Measurements from ENCODE around the gene DCUN1D4. TPM values are rescaled to one million over a fixed set of nuclear protein-coding genes. Genes with fewer than 3 reads are reported as not detected.

DCUN1D4 gene
- 10 to 100 TPM; 22.6 to 62.4 (median 37.0) TPM for total RNA-seq
- long read RNA-seq, full-length matches to known transcripts, result 3 of 4 reads
- long read RNA-seq, partial matches to known transcripts, result 1 of 4 reads
- long read RNA-seq, other reads (novel, unspliced or antisense), result 0 of 4 reads

DNA sequence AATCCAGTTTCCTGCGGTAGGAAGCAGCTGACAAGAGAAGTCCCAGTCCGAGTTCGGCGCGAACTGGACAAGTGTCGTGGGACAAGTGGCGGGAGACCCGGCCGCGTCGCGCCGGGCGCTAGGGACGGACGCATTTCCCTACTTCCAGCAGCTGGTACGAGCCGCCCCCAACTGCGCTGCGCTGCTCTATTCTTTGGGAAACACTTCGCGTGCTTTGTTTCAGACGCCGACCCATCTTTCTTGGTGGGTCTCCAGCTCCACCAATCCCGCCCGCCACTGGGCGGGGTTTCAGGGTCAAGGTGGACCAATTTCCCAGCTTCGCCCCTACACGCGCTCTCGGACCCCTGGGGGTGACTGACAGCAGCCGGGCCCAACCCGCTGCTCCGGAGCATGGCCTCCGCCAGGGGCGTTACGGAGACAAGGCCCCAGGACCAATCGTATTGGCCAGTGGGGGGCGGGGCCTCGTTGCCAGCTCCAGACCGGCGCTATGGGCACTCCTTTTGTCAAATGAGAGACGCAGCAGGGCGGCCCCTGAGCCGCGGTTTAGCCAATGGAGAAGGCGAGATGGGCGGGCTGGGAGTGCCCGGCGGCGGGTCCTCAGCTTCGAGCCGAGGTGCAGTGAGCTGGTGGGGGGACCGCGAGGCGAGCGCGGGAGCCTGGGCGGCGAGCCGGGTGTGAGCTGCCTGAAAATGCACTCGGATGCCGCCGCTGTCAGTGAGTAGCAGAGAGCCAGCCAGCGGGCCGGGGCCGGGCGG lies at the start of gene DCUN1D4:
Gene DCUN1D4, plus strand, starts transcription at position 600 of the 755 bp plus-strand sequence. Its CDS starts 90 bp downstream, at position 690.
- H3K36me3 ChIP-seq, result no peaks in the 10 kb centered on the region
- peak; percentile 92 for TF ChIP-seq POLR2A (IDR thresholded peaks at IDR 0.05)
- TF ChIP-seq, protein P1, sequence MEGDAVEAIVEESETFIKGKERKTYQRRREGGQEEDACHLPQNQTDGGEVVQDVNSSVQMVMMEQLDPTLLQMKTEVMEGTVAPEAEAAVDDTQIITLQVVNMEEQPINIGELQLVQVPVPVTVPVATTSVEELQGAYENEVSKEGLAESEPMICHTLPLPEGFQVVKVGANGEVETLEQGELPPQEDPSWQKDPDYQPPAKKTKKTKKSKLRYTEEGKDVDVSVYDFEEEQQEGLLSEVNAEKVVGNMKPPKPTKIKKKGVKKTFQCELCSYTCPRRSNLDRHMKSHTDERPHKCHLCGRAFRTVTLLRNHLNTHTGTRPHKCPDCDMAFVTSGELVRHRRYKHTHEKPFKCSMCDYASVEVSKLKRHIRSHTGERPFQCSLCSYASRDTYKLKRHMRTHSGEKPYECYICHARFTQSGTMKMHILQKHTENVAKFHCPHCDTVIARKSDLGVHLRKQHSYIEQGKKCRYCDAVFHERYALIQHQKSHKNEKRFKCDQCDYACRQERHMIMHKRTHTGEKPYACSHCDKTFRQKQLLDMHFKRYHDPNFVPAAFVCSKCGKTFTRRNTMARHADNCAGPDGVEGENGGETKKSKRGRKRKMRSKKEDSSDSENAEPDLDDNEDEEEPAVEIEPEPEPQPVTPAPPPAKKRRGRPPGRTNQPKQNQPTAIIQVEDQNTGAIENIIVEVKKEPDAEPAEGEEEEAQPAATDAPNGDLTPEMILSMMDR (IDR thresholded peaks at IDR 0.05), result peak; percentile 29 to 63 (median 53)
- H3K4me1 ChIP-seq, result peaks cover 0 to 20% (median 0%) of the 10 kb centered on the region in 4 donors
- ATAC-seq (peak; percentile 86 to 95 (median 89)), DNase-seq (peak; percentile 100)
- intact Hi-C loops (cut with DNase I), result no loop called here
- H3K27ac ChIP-seq, result peak within 1 kb of the TSS; percentile 73 to 92 (median 90)
- no peaks in the 10 kb centered on the region for H3K9me3 ChIP-seq
- no peaks in the 10 kb centered on the region for H3K27me3 ChIP-seq
- WGBS (ENCODE audit: insufficient coverage, low coverage, low lambda C conversion rate, missing lambda C conversion rate), result under 1% methylated on average over 23 of the region's 68 CpGs
- peak within 1 kb of the TSS; percentile 89 to 92 (median 90) for H3K4me3 ChIP-seq

DNA sequence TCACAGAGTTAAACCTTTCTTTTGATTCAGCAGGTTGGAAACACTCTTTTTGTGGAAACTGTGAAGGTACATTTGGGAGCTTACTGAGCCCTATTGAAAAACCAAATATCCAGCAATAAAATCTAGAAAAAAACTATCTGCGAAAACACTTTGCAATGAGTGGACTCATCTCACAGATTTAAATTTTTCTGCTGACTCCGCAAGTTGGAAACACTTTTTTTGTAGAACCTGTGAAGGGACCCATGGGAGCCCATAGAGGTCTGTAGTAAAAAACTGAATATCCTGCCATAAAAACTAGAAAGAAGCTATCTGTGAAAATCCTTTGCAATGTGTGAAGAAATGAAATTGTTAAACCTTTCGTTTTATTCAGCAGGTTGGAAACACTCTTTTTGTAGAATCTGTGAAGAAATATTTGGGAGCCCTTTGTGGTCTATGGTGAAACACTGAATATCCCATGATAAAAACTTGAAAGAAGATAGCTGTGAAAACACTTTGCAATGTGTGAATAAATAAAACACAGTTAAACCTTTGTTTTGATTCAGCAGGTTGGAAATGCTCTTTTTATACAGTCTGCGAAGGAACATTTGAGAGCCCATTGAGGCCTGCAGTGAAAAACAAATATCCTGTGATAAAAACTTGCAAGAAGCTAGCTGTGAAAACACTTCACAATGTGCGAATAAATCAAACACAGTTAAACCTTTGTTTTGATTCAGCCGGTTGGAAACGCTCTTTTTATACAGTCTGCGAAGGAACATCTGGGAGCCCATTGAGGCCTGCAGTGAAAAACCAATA lies 22.3 kb upstream of the DCUN1D4 start:
- Histone ChIP-seq H3K4me1 (no peaks in the 10 kb centered on the region), H3K4me3 (no peak overlapping the region), H3K27ac (no peak overlapping the region), H3K9me3 (peaks cover 0 to 11% (median 0%) of the 10 kb centered on the region in 4 donors), H3K36me3 (no peaks in the 10 kb centered on the region), H3K27me3 (no peaks in the 10 kb centered on the region)
- intact Hi-C loops (cut with DNase I), result no loop called here
- no peak for DNase-seq
- ATAC-seq, result no peak
- TF ChIP-seq, protein P1 (IDR thresholded peaks at IDR 0.05), result no peak
- TF ChIP-seq POLR2A (IDR thresholded peaks at IDR 0.05), result no peak
- 72% methylated on average over 8 of the region's 8 CpGs for WGBS (ENCODE audit: insufficient coverage, low coverage, low lambda C conversion rate, missing lambda C conversion rate)

DNA sequence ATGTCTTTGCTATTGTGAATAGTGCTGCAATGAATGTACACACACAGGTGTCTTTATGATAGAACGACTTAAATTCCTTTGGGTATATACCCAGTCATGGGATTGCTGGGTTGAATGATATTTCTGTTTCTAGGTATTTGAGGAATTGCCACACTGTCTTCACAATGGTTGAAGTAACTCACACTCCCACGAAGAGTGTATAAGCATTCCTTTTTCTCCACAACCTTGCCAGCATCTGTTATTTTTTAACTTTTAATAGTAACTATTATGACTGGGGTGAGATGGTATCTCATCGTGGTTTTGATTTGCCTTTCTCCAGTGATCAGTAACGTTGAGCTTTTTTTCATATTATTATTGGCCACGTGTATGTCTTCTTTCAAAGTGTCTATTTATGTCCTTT lies 17.6 kb upstream of the DCUN1D4 start:
- H3K4me3 ChIP-seq, result no peak overlapping the region
- intact Hi-C loops (cut with DNase I), result no loop called here
- ATAC-seq (no peak), DNase-seq (no peak)
- peaks cover 0 to 11% (median 0%) of the 10 kb centered on the region in 4 donors for H3K9me3 ChIP-seq
- no peaks in the 10 kb centered on the region for H3K36me3 ChIP-seq
- WGBS (ENCODE audit: insufficient coverage, low coverage, low lambda C conversion rate, missing lambda C conversion rate), result 43% methylated on average over 5 of the region's 5 CpGs
- no peaks in the 10 kb centered on the region for H3K4me1 ChIP-seq
- H3K27me3 ChIP-seq, result no peaks in the 10 kb centered on the region
- H3K27ac ChIP-seq, result no peak overlapping the region
- no peak for TF ChIP-seq POLR2A (IDR thresholded peaks at IDR 0.05)
- TF ChIP-seq, protein P1 (IDR thresholded peaks at IDR 0.05), result no peak

DNA sequence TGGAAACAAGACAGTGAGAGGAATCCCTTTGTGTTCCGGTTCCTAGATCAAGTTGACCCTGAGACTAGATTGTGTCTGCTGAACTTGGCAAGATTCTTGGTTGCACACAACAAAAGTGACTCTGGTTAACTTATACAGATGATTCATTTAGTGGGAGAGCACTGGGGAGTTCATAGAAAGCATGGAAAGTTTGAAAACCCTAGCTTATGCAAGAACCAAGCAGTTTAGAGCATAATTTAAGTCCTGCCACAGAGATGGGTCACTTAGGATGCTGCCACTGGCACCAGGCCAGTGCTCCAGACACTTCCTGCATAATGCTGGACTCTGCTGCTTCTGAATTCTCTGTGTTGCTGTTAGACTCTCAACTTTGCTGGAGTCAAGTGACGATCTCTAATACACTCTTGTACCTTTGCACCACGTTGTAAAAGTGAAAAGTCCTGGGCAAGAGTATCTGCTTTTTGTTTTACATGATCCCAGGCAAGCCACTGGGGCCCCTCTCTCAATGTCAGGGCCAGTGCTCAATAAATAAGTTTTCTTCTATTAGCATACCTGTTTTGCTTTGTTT lies 12.7 kb upstream of the DCUN1D4 start:
- intact Hi-C loops (cut with DNase I), result no loop called here
- TF ChIP-seq POLR2A (IDR thresholded peaks at IDR 0.05), result no peak
- TF ChIP-seq, protein P1 (IDR thresholded peaks at IDR 0.05), result no peak
- ATAC-seq, result no peak
- WGBS (ENCODE audit: insufficient coverage, low coverage, low lambda C conversion rate, missing lambda C conversion rate), result 47% methylated on average over 3 of the region's 3 CpGs
- Histone ChIP-seq H3K4me1 (no peaks in the 10 kb centered on the region), H3K9me3 (no peaks in the 10 kb centered on the region), H3K27me3 (no peaks in the 10 kb centered on the region), H3K4me3 (no peak overlapping the region), H3K36me3 (no peaks in the 10 kb centered on the region), H3K27ac (no peak overlapping the region)
- DNase-seq, result no peak
